Coronary artery (tissue), 2 donors: ENCODE data around the gene MED9.
A peak's percentile ranks its signal among the peaks of the same experiment; 100 is the strongest.

Experiments
- DNase-seq: peaks from one replicate; pipeline ENCODE4 v3.0.0-alpha.2; 2017; ENCODE audit warnings: low spot score
- H3K27ac ChIP-seq, 2 donors: fragments of 200-600 bp; sonication (generic); one replicate each; pipeline ENCODE4 v1.5.1; 2016 to 2019
- H3K4me3 ChIP-seq: fragments of 200-600 bp; sonication (generic); 2 replicates; pipeline ENCODE4 v1.5.1; 2016; ENCODE audit warnings: mild to moderate bottlenecking, moderate library complexity
- CTCF ChIP-seq: fragments of 200-600 bp; sonication (generic); IDR thresholded peaks from one replicate; pipeline ENCODE4 v1.5.1; 2019; ENCODE audit warnings: antibody characterized with exemption

MED9 gene

GRCh38 chr17:17513626-17514025 lies 36.8 kb downstream of the MED9 start:
- Histone ChIP-seq H3K27ac (no peak overlapping the region), H3K4me3 (no peak overlapping the region)
- no peak for TF ChIP-seq CTCF
- DNase-seq = no peak

- H3K4me3 ChIP-seq = no peak overlapping the region
- peak overlapping the region in 1 of 2 donors; percentile 40 for H3K27ac ChIP-seq
- no peak for DNase-seq
- no peak for TF ChIP-seq CTCF
Observed at GRCh38 chr17:17514361-17514992, 37.7 kb downstream of the MED9 start.

GRCh38 chr17:17514993-17515933 lies 38.5 kb downstream of the MED9 start:
- no peak for TF ChIP-seq CTCF
- Histone ChIP-seq H3K27ac (peak overlapping the region in 1 of 2 donors; percentile 40), H3K4me3 (no peak overlapping the region)
- DNase-seq = no peak

- TF ChIP-seq CTCF = no peak
- Histone ChIP-seq H3K4me3 (no peak overlapping the region), H3K27ac (no peak overlapping the region)
- no peak for DNase-seq
Observed at GRCh38 chr17:17515934-17516930, 39.4 kb downstream of the MED9 start.

- no peak for TF ChIP-seq CTCF
- H3K27ac ChIP-seq = no peak overlapping the region
- no peak overlapping the region for H3K4me3 ChIP-seq
- DNase-seq = no peak
Observed at GRCh38 chr17:17516941-17517720, 40.3 kb downstream of the MED9 start.

- Histone ChIP-seq H3K27ac (no peak overlapping the region), H3K4me3 (no peak overlapping the region)
- no peak for DNase-seq
- TF ChIP-seq CTCF = no peak
Observed at GRCh38 chr17:17518014-17518413, 41.2 kb downstream of the MED9 start.
